HG02852 (cell line): ENCODE data around the gene DRD1.

Experiments used
- ATAC-seq: cut with Tn5 transposase; IDR thresholded peaks from one replicate; pipeline ENCODE4 v1.9.1; 2021; ENCODE audit warnings: mild to moderate bottlenecking, moderate library complexity; ENCODE audit not compliant: unreplicated experiment

The DRD1 gene

DNA sequence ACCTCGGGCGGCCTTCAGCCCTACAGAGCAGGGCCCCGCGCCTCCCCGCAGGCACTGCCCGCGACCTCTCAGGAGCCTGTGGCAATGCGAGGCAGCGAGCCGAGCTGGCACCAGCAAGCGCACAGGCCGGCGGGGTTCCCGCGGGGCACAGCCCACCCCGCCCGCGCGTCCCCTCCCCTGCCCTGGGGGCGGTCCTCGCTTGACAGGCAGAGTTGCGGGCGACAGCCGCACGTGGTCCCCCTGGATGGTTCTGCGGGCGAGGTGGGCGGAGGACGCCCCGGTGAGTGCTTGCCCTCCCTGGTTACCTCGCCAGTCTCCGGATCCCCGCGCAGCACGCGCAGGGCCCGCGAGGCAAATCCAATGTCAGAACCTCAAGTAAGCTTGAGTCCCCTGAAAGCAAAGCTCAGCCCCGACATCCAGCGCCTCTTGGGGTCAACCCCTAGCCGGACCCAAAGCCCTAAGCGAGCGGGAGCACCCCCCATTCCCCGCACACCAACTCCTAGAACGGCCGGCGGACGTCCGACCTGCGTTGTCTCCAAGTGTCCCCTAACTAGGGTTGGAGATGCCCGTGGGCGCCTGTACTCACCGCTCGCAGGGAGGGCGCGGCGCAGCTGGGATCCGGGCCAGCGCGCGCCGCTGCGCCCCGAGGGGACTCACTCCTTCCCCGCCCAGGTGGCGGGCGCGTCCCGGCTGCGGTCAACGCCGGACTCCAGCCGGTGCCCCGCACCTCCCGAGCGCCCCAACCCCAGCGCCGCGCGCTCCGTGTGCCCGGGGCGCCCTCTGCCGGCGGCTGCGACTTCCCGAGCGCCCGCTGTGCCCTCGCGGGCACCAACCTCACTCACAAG lies at the start of gene DRD1:
DRD1 (minus strand) TSS at position 123 of the 845 bp plus-strand sequence. CDS start 1,083 bp downstream, outside the sequence.
- no peak for ATAC-seq

DNA sequence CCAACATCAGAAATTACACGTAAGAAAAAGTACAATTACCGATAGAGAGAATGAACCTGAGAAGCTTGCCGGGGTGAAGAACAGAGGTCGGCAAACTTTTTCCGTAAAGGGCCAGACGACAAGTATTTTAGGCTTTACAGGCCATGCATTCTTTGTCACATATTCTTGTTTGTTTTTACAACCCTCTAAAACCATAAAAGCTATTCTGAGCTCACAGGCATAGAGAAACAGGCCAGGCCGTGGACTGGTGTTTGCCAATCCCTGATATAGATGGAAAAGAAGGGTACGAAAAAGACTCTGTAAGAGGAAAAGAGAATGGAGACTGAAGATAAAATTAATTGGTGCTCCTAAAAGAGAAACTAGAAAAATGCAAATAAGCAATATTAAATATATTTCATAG lies 49.7 kb upstream of the DRD1 start:
- no peak for ATAC-seq

DNA sequence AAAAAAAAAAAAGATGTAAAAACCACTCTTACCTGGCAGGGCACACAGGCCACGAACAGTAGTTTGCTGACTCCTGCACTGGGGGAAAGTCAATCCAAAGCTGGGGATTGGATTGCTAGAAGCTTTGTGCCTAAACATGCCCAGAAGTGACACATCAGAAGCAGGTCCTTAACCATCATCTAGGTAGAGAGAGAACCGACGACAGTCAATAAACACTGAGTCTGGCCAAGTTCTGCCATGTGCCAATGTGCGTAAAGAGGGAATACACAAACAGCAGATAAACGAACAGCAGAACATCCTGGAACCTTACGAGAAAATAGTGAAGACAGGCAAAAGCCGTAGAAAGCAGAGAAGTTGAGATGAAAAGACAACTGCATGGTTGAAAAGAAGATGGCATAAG lies 49.3 kb upstream of the DRD1 start:
- no peak for ATAC-seq

DNA sequence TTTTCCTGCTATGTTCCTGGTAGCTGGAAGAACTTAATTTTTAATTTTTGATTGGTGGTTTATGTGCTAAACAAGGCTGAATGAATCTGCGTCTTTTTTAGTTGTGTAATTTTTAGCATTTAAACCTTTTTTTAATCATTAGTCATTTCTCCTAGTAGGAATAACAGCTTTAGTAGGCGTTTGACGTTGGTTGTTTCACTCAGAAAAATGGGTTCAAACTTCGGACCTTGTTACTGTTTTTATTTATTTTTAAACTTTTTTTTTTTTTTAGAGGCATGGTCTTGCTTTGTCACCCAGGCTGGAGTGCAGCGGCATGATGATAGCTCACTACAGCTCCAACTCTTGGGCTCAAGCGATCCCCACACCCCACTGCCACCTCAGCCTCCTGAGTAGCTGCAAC lies 47.2 kb upstream of the DRD1 start:
- ATAC-seq = no peak

DNA sequence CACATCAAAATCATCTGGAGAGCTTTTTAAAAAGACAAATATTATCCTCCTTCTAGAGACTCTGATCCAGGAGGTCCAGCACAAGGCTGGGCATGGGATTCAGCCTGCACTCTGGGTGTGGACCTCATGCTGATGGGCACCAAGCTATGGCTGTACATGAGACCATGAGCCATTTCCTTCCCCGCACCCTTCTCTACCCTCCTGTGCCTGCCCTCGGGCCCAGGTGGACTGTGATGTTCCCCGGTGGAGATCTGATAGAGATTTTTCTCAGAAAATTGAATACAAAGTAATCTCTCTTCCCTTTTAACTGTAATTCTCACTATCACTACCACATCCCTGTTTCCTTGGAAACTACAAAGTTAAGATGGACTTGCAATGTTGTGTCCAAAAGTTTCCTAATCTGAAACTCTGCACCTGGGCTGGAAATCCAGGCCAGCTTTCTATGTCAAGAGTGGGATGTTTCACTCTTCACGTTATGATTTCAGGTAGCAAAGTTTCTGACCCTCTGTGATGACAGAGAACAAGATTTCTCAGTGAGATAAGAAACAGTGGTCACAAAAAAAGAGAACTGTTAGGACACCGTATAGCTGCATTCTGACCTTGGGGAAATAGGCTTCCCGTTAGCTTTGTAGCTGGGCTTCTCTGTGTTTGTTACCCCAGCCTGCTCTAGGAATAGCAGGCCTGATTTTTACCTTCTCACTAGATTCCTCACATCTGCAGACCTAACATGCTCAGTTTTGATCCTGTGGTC lies 45.9 kb upstream of the DRD1 start:
- no peak for ATAC-seq

DNA sequence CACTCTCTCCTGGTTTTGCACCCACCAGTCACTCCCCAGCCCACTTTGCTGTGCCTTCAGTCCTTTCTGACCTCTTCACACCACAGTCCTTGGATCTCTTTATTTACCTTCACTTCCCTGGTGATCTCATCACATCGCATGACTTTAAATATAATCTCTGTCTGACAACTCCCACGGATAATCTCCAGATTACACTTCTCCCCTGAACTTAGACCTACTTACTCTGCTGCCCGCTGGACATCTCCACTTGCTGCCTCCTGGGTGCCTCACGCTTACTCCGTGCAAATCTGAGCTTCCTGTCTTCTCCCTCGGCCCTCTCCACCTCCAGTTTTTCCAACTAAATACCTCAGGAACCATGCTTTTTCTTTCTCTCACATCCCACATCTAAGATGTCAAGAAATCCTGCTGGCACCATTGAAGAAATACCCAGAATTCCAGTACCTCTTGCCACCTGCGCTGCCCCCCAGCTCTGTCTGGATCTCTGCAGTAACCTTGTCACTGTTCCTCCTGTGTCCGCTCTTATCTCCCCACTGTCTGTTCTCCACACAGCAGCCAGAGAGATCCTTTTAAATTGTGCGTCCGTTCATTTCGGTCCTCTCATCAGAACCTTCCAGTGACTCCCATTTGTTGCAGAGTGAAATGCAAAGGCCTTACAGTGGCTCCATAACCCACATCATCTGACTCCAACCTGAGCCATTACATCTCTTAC lies 43.7 kb upstream of the DRD1 start:
- ATAC-seq = no peak

DNA sequence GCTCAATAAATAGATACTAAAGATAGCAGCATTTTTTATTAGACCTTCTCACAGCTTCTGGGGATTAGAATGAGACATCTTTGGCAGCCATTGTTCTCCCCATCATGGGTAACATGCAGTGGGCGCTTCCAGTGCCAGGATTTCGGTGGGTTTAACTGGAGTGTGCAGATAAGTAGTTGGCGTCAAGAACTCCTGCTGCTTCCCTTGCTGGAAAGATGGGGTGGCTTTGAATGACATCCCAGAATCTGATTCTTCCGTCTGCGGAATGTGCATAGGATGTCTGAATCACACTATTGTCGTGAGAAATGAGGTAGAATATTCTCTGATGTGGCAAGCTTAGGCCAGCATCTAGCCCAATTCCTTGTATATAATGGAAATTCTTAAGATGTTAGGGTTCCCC lies 41.6 kb upstream of the DRD1 start:
- ATAC-seq = no peak

DNA sequence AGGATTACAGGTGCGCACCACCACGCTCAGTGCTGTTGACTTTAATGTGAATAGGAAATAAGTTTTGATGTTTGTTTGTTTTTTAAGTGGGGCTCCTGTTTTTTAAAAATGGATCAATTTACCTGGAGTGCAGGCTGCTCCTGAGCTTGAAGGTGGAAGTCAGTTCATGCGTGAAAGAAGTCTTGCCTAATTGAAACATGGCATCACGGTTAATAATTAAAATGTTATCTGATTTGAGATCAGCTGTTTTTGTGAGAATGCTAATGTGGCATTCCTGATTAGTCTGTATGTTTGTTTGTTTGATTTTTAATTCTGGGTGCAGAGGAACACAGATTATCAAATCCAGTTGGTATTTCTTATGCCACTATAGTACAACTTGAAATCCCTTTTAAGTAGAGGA lies 40.8 kb upstream of the DRD1 start:
- no peak for ATAC-seq

DNA sequence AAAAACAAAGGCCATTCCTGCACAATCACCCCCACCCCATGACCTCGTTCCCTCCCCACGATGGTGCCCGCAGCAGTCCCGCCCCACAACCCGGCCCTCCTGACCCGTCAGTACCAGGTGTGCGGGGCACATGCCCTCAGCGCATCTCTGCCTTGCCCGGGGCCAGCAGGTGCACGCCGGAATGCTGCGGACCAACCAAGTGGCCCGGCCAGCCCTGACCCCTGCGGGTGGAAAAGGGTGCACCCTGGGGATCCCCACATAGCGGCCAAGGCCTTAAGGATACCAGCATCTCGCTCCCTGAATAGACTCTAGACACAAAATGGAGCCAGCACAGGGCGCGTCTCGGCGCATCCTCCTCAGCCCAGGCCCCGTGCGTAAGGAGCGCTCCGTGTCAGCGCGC lies 40.3 kb upstream of the DRD1 start:
- no peak for ATAC-seq

DNA sequence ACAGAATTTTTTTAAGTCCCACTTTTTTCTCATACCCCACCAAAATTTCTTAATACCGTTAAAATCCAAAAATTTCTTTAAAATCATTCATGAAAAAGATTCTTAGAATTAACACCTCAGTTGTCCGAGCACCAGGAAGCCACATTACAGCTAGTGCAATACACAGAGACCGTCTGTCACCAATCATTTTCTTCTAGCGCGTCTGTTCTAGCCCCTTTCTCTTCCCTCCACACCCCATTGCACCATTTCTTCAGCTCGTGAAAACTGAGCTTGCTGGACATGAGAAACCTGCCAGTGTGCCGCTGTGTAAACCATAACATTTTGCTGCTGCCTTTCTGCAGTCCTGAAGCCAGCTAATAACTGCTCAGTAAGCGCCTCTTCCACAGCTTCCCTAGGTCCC lies 39.4 kb upstream of the DRD1 start:
- ATAC-seq = no peak

DNA sequence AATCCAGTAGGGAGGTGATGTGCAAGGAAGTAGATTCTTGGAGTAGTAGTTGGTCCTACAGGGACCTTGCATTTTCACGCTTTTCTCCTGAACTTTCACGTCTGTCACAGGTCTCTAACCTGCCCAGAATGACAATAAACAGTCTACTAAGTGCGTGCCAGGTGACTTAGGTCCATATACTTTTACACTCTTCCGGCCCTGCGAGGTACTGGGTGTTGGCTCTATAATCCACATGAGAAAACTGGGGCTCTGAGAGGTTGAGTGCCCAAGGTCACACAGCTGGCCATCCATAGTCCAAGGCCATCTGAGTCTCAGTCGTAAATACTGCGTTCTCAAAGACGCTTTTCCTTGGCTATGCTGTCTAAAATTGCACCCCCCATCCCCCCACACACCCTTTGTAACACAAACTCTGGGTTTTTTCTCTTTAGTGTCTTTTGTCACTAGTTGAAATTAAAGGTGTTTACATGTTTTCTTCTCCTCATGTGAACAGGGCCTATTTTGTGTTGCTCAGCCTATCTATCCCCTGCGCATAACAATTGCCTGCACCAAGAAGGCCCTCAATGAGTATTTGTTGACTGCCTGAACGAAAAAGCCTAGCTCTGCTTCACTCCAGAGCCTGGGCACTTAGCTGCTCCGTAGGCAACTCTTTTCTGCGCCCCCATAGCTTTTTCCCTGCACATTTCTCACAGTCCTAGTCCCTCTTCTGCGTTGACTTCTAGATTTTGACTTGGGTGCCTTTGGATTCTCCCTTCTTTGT lies 35.3 kb upstream of the DRD1 start:
- ATAC-seq = peak; percentile 11

DNA sequence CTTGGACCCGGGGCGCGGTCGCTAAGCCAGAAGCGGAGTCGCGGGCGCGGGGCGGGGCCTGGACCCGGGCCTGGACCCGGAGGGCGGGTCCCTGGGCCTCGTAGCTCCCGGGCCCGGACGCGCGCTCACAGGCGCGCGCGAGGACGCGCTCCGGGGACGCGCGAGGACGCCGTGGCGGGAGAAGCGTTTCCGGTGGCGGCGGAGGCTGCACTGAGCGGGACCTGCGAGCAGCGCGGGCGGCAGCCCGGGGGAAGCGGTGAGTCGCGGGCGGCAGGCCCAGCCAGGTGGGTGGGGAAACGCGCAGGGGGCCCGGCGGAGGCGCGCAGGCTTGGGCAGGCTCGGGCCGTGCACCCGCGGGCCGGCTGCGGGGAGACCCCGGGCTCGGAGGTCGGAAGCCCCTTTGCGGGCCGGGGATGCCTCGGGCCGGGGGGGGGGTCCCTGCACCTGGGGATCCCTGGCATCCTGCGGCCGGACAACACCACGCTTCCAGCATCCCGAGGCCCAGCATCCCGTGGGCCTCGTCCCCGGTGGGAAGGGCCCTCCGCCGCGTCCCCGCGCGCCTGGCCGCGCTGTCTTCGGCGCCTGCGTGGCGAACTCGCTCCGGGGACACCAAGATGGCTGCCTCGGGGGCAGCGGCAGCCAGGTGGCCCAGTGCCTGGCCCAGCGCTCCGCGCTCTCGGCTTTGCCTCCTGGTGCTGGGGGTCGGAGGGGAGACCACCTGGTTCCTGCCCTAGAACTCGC lies 34.6 kb upstream of the DRD1 start, which contains the start of gene SFXN1:
SFXN1 (plus strand) TSS at position 177 of the 741 bp plus-strand sequence. CDS start 13,544 bp downstream, outside the sequence.
- ATAC-seq = peak; percentile 81

DNA sequence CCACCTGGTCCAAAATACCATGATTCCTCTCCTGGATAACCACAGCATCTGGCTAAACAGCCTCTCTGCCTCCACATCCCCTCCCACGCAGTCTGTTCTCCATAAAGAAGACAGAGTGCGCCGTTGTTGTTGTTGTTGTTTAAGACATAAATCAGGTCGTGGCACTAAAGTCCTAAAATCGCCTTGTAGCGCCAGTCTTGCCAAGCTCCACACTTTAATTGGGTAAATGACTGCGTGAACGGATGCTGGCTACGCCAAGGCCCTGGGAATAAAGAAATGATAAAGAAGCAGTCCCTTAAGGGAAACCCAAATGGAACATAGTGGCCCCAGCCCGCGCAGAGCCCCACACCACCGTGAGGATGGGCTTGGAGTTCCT lies 34.0 kb upstream of the DRD1 start:
- ATAC-seq = no peak

DNA sequence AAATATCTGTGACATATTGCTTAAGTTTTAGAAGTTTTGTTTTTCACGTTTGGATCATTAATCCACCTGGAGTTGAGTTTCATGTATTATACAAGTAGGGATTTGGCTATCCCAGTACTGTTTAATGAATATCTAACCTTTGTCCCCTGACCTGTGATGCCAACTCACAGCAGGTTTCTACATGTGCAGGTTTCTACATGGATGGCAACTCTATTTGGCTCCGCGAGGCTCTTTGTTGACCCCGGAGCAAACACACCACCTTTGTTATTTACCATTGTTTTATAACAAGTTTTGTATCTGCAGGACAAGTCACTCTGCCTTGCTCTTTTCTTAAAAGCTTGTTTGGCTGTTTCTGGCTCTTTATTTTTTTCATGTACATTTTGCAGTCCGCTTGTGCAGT lies 33.5 kb upstream of the DRD1 start:
- no peak for ATAC-seq

DNA sequence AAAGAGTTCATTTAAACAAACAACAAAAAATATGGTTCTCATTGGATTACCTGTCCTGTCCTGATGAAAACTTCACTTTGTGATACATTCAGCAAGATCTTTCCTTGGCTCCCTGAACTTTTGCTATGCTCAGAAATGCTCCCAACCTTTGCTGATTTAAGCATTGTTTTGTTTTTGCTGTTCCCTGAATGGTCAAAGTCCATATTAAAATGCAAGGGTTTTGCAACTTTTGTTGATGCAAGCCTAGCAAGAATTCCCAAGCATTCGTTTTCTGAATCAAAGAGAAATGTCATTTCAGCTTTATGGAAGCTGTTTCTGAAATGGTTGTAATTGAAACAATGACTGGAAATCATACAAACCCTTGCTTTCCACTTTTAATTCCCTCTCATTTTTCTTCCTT lies 31.3 kb upstream of the DRD1 start:
- ATAC-seq = no peak

DNA sequence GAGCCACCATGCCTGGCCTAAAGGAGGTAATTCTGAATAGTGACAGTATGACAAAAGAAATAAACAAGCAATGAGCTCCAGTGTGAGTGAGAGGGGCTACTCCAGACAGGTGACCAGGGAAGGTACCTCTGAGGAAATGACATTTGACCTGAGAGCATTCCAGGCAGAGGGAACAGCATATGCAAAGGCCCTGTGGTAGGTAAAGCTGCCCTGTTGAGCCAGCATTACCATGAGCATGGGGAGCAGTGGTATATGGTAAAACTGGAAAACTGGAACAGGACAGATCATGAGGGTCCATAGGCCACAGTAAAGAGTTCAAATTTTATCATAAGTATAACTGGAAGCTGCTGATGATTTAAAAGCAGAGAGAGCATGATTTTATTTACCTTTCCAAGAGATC lies 28.4 kb upstream of the DRD1 start:
- ATAC-seq = no peak

DNA sequence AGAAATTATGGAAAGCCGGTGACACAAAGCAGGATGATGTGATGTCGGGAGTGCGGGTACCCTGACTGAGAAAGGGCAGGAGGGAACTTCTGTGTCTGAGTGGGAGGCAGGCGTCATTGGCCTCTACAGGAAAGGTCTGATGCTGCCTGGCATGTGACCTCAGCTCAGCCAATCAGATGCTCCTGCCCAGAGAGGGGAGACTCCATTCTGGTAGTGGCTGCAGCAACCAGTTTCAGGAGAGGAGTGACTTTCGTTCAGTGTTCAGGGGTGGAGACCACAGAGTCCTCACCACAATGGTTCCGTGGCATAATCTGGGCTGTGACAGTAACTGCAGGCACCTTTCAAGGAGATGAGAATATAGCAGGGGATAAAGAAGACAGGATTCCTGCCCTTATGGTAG lies 27.6 kb upstream of the DRD1 start:
- ATAC-seq = no peak

DNA sequence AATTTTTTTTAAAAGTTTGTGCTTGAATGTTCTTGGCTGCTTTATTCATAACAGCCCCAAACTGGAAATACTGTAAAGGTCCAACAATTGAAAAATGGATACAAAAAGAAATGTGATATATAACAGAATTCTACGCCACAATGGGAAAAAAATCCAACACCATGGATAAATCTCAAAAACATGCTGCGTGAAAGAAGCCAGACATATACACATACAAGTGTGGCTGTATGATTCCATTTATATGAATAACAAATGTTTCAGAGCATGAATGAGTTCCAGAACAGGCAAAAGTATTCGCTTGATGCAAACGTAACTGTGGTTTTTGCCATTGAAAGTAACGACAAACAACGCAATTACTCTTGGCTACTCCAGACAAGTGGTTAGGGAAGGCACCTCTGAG lies 27.2 kb upstream of the DRD1 start:
- no peak for ATAC-seq

DNA sequence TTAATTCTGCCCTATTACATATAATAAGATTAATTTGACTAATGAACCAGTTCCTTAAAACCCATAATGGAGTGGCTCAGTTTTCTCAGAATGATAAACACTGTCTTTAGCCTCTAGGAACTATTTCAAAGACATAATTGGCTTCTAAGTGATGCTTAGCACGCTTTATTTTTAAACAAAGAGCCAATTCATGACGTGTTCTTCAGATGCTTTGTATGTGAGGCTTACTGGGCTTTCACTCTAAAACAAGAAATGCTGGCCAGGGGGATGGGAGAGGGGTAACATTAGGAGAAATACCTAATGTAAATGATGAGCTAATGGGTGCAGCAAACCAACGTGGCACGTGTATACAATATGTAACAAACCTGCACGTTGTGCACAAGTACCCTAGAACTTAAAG lies 26.8 kb upstream of the DRD1 start:
- ATAC-seq = no peak

DNA sequence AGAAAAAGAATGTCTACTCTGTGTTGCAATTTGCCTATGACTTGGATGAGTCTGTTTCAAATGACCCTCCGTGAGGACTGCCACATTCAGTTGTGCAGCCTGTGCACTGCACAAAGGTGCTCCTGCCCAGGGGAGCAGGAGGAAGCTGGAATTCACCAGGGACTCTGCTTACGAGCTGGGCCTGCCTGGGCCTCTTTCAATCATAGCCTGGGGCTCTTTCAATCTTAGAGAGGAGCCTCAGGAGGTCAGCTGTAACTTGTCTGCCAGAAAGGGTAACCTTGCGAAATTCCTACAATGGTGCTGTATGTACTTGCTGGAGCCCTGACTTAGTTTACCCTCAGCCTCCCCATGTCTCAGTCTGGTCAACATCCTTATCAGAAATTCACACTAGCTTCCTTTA lies 25.9 kb upstream of the DRD1 start:
- no peak for ATAC-seq
